OCI-LY7 (cell line): Measurements from ENCODE around the gene SGSM1. TPM values are rescaled to one million over a fixed set of nuclear protein-coding genes. Genes with fewer than 3 reads are reported as not detected.

Source experiments
- BruUV-seq: library from RNA; stranded (reverse); fragments of 400-500 nt; replicated peaks from 2 replicates; lab custom pipeline; 2021; lab: Mats Ljungman, UMichigan
- CTCF ChIA-PET: fragments of 300-600 bp; sonication (Branson Sonifier 250); formaldehyde crosslinking; loops from one replicate; lab custom pipeline; 2022; ENCODE audit warnings: antibody characterized with exemption; ENCODE audit not compliant: unreplicated experiment; lab: Charles Lee
- POLR2A ChIA-PET: fragments of 300-600 bp; sonication (Branson Sonifier 250); formaldehyde crosslinking; loops from one replicate; lab custom pipeline; 2022; ENCODE audit warnings: antibody characterized with exemption; lab: Charles Lee
- DNase-seq: peaks from one replicate; pipeline ENCODE4 v3.0.0-alpha.2; 2015; ENCODE audit warnings: low spot score
- H2AFZ ChIP-seq: fragments of 200-600 bp; sonication (generic), shearing (Covaris generic); 2 replicates; pipeline ENCODE4 v1.6.1; 2014; ENCODE audit warnings: mild to moderate bottlenecking, antibody characterized with exemption, low read length, moderate library complexity
- H3K27ac ChIP-seq: fragments of 200-600 bp; sonication (generic); 2 replicates; pipeline ENCODE4 v1.5.1; 2014; ENCODE audit warnings: mixed run types, low read depth, mild to moderate bottlenecking, moderate library complexity, low read length, inconsistent platforms; ENCODE audit not compliant: poor library complexity, severe bottlenecking
- H3K36me3 ChIP-seq: fragments of 200-600 bp; sonication (generic); 2 replicates; pipeline ENCODE4 v1.6.1; 2014; ENCODE audit warnings: mild to moderate bottlenecking, antibody characterized with exemption, low read length, moderate library complexity, mixed read lengths; ENCODE audit not compliant: insufficient read depth
- H3K4me1 ChIP-seq: fragments of 200-600 bp; sonication (generic); 2 replicates; pipeline ENCODE4 v1.5.1; 2014; ENCODE audit warnings: mild to moderate bottlenecking, low read length; ENCODE audit not compliant: insufficient read depth, poor library complexity, severe bottlenecking
- H3K4me2 ChIP-seq: fragments of 200-600 bp; sonication (generic); 2 replicates; pipeline ENCODE4 v1.6.1; 2014; ENCODE audit warnings: mild to moderate bottlenecking, low read length
- H3K4me3 ChIP-seq: fragments of 200-600 bp; sonication (generic); 2 replicates; pipeline ENCODE4 v1.5.1; 2014; ENCODE audit warnings: mild to moderate bottlenecking, low read depth, low read length; ENCODE audit not compliant: poor library complexity, severe bottlenecking
- H3K79me2 ChIP-seq: fragments of 200-600 bp; sonication (generic); 2 replicates; pipeline ENCODE4 v1.6.1; 2016; ENCODE audit warnings: low read depth, mild to moderate bottlenecking, low read length, moderate library complexity, mixed read lengths; ENCODE audit not compliant: insufficient read depth
- H3K9me2 ChIP-seq: fragments of 200-600 bp; sonication (generic); 2 replicates; pipeline ENCODE4 v1.6.1; 2016; ENCODE audit warnings: mild to moderate bottlenecking, low read length, mixed read lengths; ENCODE audit not compliant: insufficient read depth
- H3K9me3 ChIP-seq: fragments of 200-600 bp; sonication (generic); 2 replicates; pipeline ENCODE4 v1.6.1; 2014; ENCODE audit warnings: mild to moderate bottlenecking, mixed run types, low read length, mixed read lengths
- H4K20me1 ChIP-seq: fragments of 200-600 bp; sonication (generic); 2 replicates; pipeline ENCODE4 v1.6.1; 2014; ENCODE audit warnings: mild to moderate bottlenecking, antibody characterized with exemption, low read length, moderate library complexity, mixed read lengths; ENCODE audit not compliant: insufficient read depth
- EZH2phosphoT487 ChIP-seq: fragments of 200-600 bp; sonication (generic); IDR thresholded peaks from 2 replicates; pipeline ENCODE4 v1.6.1; 2018; ENCODE audit warnings: low read depth, borderline replicate concordance, mild to moderate bottlenecking, mixed run types, antibody characterized with exemption, low read length, moderate library complexity, mixed read lengths
- intact Hi-C: fragments of 100-400 bp; cut with micrococcal nuclease; formaldehyde crosslinking; loops from one replicate; pipeline ENCODE4 v1.10.0; 2022; ENCODE audit not compliant: unreplicated experiment
- total RNA-seq, 2 experiments: library from RNA; depleted of rRNA in 1 of 2; stranded (reverse); fragments of >200 nt in 1 of 2; shearing (Covaris generic) in 1 of 2; gene quantifications; 2 replicates each; pipeline ENCODE4 v1.2.3, GENCODE V29; 2014 to 2022
- TF ChIP-seq, protein P1 (sequence below): fragments of 200-600 bp; sonication (generic); conservative IDR thresholded peaks from 2 replicates; pipeline ENCODE4 v1.5.1; 2014; ENCODE audit warnings: mild to moderate bottlenecking, antibody characterized with exemption, low read length, moderate library complexity, mixed read lengths

Gene SGSM1
- total RNA-seq, 2 experiments from 2014 or later = not detected

DNA sequence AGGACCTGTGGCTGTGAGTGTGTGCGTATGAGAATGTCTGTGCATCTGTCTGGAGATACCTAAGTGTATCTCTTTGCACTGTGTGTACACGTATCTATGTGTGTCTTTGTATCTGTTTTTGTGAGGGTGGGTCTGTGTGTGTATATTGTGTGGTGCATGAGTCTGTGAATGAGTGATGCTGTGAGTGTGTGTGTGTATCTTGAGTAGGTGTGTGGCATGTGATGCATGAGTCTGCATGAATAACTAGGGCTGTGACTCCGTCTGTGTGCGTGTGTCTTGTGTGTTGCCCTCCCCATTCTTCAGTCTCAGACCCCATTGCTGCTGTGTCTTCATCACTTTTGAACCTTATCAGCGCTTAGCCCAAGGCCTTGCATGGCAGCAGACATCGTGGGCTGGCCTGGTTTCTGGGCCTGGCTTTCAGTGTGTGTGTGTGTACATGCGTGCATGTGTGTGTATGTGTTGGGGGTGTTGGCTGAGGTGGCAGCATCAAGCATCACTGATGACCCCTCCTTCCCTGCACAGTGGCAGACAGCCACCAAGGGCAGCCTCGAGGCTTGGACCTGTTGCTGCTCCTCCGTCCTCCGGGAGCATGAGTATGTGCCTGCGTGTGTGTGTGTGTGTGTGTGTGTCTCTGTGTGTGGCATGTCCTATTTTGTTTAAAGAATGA lies 1.4 kb downstream of the SGSM1 start:
- Histone ChIP-seq H3K9me3 (no peaks in the 10 kb centered on the region), H3K4me3 (no peak overlapping the region), H3K27ac (no peak overlapping the region), H3K79me2 (no peaks in the 10 kb centered on the region), H2AFZ (no peak overlapping the region), H4K20me1 (no peaks in the 10 kb centered on the region), H3K9me2 (no peaks in the 10 kb centered on the region), H3K4me2 (no peak overlapping the region), H3K4me1 (no peaks in the 10 kb centered on the region), H3K36me3 (no peaks in the 10 kb centered on the region)
- TF ChIP-seq, protein P1, sequence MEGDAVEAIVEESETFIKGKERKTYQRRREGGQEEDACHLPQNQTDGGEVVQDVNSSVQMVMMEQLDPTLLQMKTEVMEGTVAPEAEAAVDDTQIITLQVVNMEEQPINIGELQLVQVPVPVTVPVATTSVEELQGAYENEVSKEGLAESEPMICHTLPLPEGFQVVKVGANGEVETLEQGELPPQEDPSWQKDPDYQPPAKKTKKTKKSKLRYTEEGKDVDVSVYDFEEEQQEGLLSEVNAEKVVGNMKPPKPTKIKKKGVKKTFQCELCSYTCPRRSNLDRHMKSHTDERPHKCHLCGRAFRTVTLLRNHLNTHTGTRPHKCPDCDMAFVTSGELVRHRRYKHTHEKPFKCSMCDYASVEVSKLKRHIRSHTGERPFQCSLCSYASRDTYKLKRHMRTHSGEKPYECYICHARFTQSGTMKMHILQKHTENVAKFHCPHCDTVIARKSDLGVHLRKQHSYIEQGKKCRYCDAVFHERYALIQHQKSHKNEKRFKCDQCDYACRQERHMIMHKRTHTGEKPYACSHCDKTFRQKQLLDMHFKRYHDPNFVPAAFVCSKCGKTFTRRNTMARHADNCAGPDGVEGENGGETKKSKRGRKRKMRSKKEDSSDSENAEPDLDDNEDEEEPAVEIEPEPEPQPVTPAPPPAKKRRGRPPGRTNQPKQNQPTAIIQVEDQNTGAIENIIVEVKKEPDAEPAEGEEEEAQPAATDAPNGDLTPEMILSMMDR = no peak
- TF ChIP-seq EZH2phosphoT487 = no peak
- ChIA-PET POLR2A (no interaction called here), CTCF (no interaction called here)
- intact Hi-C loops = no loop called here
- DNase-seq = no peak
- BruUV-seq = no TSS peak

DNA sequence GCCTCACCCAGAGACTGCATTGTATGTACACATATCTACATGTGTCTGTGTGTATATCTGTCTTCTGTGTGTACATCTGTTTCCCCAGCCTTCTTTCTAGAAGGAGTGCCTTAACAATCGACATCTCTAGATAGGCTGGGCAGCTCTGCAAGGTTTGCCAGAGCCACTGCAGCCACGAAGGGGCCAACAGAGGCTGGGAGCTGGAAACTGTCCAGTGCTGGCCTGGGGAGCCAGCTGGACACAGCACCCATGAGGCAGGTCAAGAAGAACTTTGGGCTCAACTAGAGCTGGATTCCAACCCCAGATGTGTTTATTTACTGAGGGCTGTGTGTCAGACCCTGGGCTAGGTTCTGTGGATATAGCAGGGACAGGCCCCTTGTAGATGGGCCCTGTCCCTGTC lies 3.3 kb downstream of the SGSM1 start:
- Histone ChIP-seq H3K9me3 (no peaks in the 10 kb centered on the region), H3K36me3 (no peaks in the 10 kb centered on the region), H4K20me1 (no peaks in the 10 kb centered on the region), H3K27ac (no peak overlapping the region), H3K4me3 (no peak overlapping the region), H3K79me2 (no peaks in the 10 kb centered on the region), H3K4me2 (no peak overlapping the region), H3K4me1 (no peaks in the 10 kb centered on the region), H2AFZ (no peak overlapping the region), H3K9me2 (no peaks in the 10 kb centered on the region)
- BruUV-seq = no TSS peak
- ChIA-PET CTCF (no interaction called here), POLR2A (no interaction called here)
- TF ChIP-seq, protein P1 = no peak
- TF ChIP-seq EZH2phosphoT487 = no peak
- no peak for DNase-seq
- intact Hi-C loops = no loop called here

DNA sequence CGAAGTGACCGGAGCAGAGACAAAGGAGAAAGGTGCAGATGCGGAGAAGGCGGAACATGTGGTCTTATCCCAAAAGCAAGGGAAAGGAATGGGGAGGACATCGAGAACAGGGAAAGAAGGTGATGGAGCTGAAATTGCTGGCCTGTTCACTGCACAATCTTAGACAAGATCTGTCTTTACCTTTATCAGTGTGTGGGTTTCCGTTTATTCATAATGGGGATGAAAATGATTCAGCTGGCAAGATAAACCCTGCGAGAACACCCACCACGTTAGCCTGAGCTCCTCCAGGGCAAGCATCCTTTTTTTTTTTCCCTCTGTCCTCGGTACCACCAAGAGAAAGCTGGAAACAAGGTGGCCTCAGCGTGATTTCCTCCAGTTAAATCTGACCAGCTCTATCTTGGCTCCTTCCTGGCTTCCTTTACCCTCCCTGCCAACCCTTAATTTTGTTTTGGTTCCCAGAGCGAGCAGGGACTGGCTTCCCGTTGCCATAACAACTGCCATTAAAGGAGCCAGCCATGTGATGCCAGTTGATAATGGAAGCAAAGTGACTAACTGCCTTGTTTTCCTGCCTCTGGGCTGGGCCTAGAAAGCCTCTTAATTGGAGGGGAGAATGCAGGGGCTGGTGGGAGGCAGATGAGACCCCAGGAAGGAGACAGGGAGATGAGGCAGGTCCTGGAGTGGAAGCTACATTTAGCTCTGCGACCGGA lies 4.2 kb downstream of the SGSM1 start:
- TF ChIP-seq EZH2phosphoT487 = no peak
- TF ChIP-seq, protein P1 = no peak
- no TSS peak for BruUV-seq
- intact Hi-C loops = no loop called here
- Histone ChIP-seq H4K20me1 (no peaks in the 10 kb centered on the region), H3K9me2 (no peaks in the 10 kb centered on the region), H3K4me3 (no peak overlapping the region), H3K4me2 (no peak overlapping the region), H3K36me3 (no peaks in the 10 kb centered on the region), H2AFZ (no peak overlapping the region), H3K79me2 (no peaks in the 10 kb centered on the region), H3K4me1 (no peaks in the 10 kb centered on the region), H3K9me3 (no peaks in the 10 kb centered on the region), H3K27ac (no peak overlapping the region)
- ChIA-PET CTCF (interaction anchor here (0.6 kb wide), 1 partner anchor 211 kb away, joined by 3 read pairs; no protein-coding TSS in a partner anchor), POLR2A (no interaction called here)
- no peak for DNase-seq
